Measurements from ENCODE around the gene TRMT10B.

DNA sequence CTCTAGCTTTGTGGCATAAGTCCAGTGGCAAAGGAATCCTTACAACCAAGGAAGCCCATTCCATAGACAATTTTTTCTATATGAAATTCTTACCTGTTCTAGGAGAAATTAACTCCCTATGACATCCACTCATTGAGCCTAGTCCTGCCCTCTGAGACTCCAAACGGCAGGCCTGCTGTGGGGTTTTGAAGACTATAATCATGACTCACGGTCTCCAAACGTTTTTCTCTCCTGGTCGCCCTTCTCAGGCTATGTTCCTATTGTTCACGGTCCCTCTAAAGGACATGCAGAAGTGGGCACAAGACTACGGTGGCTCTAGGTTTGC is 30.6 kb downstream of the TRMT10B start:
- TF ChIP-seq SUZ12 (IDR thresholded peaks at IDR 0.05), result no peak
- TF ChIP-seq SP1 (IDR thresholded peaks at IDR 0.05), result no peak
- no peak for TF ChIP-seq FOXM1 (IDR thresholded peaks at IDR 0.05; ENCODE audit: borderline replicate concordance)
- TF ChIP-seq, protein P1, sequence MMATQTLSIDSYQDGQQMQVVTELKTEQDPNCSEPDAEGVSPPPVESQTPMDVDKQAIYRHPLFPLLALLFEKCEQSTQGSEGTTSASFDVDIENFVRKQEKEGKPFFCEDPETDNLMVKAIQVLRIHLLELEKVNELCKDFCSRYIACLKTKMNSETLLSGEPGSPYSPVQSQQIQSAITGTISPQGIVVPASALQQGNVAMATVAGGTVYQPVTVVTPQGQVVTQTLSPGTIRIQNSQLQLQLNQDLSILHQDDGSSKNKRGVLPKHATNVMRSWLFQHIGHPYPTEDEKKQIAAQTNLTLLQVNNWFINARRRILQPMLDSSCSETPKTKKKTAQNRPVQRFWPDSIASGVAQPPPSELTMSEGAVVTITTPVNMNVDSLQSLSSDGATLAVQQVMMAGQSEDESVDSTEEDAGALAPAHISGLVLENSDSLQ (IDR thresholded peaks at IDR 0.05), result no peak
- no peak for TF ChIP-seq HDGF (IDR thresholded peaks at IDR 0.05; ENCODE audit: borderline replicate concordance)

Measured in HEK293T (cell line).